GM23338 (cell line): Measurements from ENCODE around the gene TAF11. TPM values are rescaled to one million over a fixed set of nuclear protein-coding genes. Genes with fewer than 3 reads are reported as not detected.

Source experiments
- ATAC-seq: fragments of 200-7000 bp; cut with Tn5 transposase; 3 replicates; pipeline ENCODE4 v1.9.1; 2020
- DNase-seq: peaks from one replicate; pipeline ENCODE4 v3.0.0-alpha.2; 2015; ENCODE audit warnings: low spot score
- H2AFZ ChIP-seq: fragments of 200-600 bp; sonication (generic); 2 replicates; pipeline ENCODE4 v1.8.0; 2016; ENCODE audit warnings: antibody characterized with exemption, mild to moderate bottlenecking, moderate library complexity
- H3F3A ChIP-seq: fragments of 200-600 bp; sonication (generic); replicated peaks from 2 replicates; pipeline ENCODE4 v1.8.0; 2017; ENCODE audit warnings: antibody characterized with exemption, mixed run types, low read depth
- H3K27ac ChIP-seq: fragments of 200-600 bp; sonication (generic); 2 replicates; pipeline ENCODE4 v1.6.1; 2016; ENCODE audit warnings: low read depth
- H3K27me3 ChIP-seq: fragments of 200-600 bp; sonication (generic); 2 replicates; pipeline ENCODE4 v1.8.0; 2016; ENCODE audit warnings: mild to moderate bottlenecking, mixed run types, moderate library complexity; ENCODE audit not compliant: insufficient read depth
- H3K36me3 ChIP-seq: fragments of 200-600 bp; sonication (generic); 2 replicates; pipeline ENCODE4 v1.8.0; 2016; ENCODE audit warnings: mild to moderate bottlenecking; ENCODE audit not compliant: insufficient read depth
- H3K4me1 ChIP-seq: fragments of 200-600 bp; sonication (generic); 2 replicates; pipeline ENCODE4 v1.8.0; 2016; ENCODE audit warnings: mild to moderate bottlenecking, moderate library complexity; ENCODE audit not compliant: insufficient read depth
- H3K4me2 ChIP-seq: fragments of 200-600 bp; sonication (generic); 2 replicates; pipeline ENCODE4 v1.7.1; 2017; ENCODE audit warnings: mixed run types
- H3K4me3 ChIP-seq: fragments of 200-600 bp; sonication (generic); 2 replicates; pipeline ENCODE4 v1.6.1; 2016; ENCODE audit warnings: mixed run types
- H3K79me2 ChIP-seq: fragments of 200-600 bp; sonication (generic); replicated peaks from 2 replicates; pipeline ENCODE4 v1.8.0; 2017; ENCODE audit warnings: mild to moderate bottlenecking; ENCODE audit not compliant: insufficient read depth
- H3K9me2 ChIP-seq: fragments of 200-600 bp; sonication (generic); 2 replicates; pipeline ENCODE4 v1.8.0; 2017; ENCODE audit not compliant: insufficient read depth
- H4K20me1 ChIP-seq: fragments of 200-600 bp; sonication (generic); replicated peaks from 2 replicates; pipeline ENCODE4 v1.8.0; 2017; ENCODE audit warnings: mild to moderate bottlenecking; ENCODE audit not compliant: insufficient read depth
- H3K27ac Mint-ChIP-seq: 2 replicates; pipeline ENCODE4 v1.8.0; 2020; ENCODE audit warnings: inconsistent platforms, mild to moderate bottlenecking, moderate library complexity, mixed read lengths
- H3K27me3 Mint-ChIP-seq: 3 replicates; pipeline ENCODE4 v1.8.0; 2022; ENCODE audit warnings: low read depth, mild to moderate bottlenecking, moderate library complexity, mixed read lengths, inconsistent platforms; ENCODE audit not compliant: insufficient read depth, poor library complexity
- H3K36me3 Mint-ChIP-seq: 3 replicates; pipeline ENCODE4 v1.8.0; 2021; ENCODE audit warnings: low read depth, mild to moderate bottlenecking, inconsistent platforms, moderate library complexity, mixed read lengths
- H3K4me1 Mint-ChIP-seq: 3 replicates; pipeline ENCODE4 v1.8.0; 2020; ENCODE audit warnings: mild to moderate bottlenecking, inconsistent platforms, mixed read lengths
- H3K4me3 Mint-ChIP-seq: 3 replicates; pipeline ENCODE4 v1.8.0; 2021; ENCODE audit warnings: moderate library complexity, mild to moderate bottlenecking, inconsistent platforms, mixed read lengths
- H3K9me3 Mint-ChIP-seq: 3 replicates; pipeline ENCODE4 v1.8.0; 2020; ENCODE audit warnings: moderate library complexity, mild to moderate bottlenecking, inconsistent platforms, mixed read lengths
- CREB1 ChIP-seq: fragments of 250-450 bp; sonication (Bioruptor Pico); IDR thresholded peaks from 2 replicates; pipeline ENCODE4 v1.5.0; 2020; ENCODE audit warnings: low read depth, mild to moderate bottlenecking, moderate library complexity
- CTCF ChIP-seq, 2 experiments: fragments of 200-600 bp in 1 of 2; sonication (generic) in 1 of 2; conservative IDR thresholded peaks; 2 replicates each; pipeline versions ENCODE4 v1.5.1 to v1.6.1; 2016 to 2017; ENCODE audit warnings: antibody characterized with exemption in 2 of 2, low read depth in 2 of 2, mild to moderate bottlenecking in 2 of 2, moderate library complexity in 1 of 2
- ETS1 ChIP-seq: IDR thresholded peaks from 2 replicates; pipeline ENCODE4 v1.6.1; 2016; ENCODE audit warnings: antibody characterized with exemption
- EZH2 ChIP-seq: fragments of 200-600 bp; sonication (generic); IDR thresholded peaks from one replicate; pipeline ENCODE4 v1.8.0; 2017; ENCODE audit warnings: antibody characterized with exemption, mild to moderate bottlenecking, low read depth; ENCODE audit not compliant: unreplicated experiment
- EZH2phosphoT487 ChIP-seq: fragments of 200-600 bp; sonication (generic); IDR thresholded peaks from one replicate; pipeline ENCODE4 v1.8.1; 2018; ENCODE audit warnings: antibody characterized with exemption; ENCODE audit not compliant: unreplicated experiment
- JUNB ChIP-seq: IDR thresholded peaks from one replicate; pipeline ENCODE4 v1.6.1; 2016; ENCODE audit warnings: antibody characterized with exemption; ENCODE audit not compliant: unreplicated experiment
- NANOG ChIP-seq: IDR thresholded peaks from 2 replicates; pipeline ENCODE4 v1.6.1; 2016; ENCODE audit warnings: antibody characterized with exemption, borderline replicate concordance
- POLR2AphosphoS5 ChIP-seq: IDR thresholded peaks from 2 replicates; pipeline ENCODE4 v1.6.1; 2016; ENCODE audit warnings: antibody characterized with exemption, low read depth
- REST ChIP-seq: IDR thresholded peaks from one replicate; pipeline ENCODE4 v1.6.1; 2018; ENCODE audit warnings: antibody characterized with exemption; ENCODE audit not compliant: unreplicated experiment
- STAT1 ChIP-seq: IDR thresholded peaks from one replicate; pipeline ENCODE4 v1.6.1; 2016; ENCODE audit warnings: antibody characterized with exemption; ENCODE audit not compliant: unreplicated experiment
- ZNF114 ChIP-seq: fragments of 250-450 bp; sonication (Bioruptor Pico); IDR thresholded peaks from 2 replicates; pipeline ENCODE4 v1.5.0; 2020; ENCODE audit warnings: mild to moderate bottlenecking, moderate library complexity
- ZNF331 ChIP-seq: fragments of 250-450 bp; sonication (Bioruptor Pico); IDR thresholded peaks from 2 replicates; pipeline ENCODE4 v1.5.0; 2020; ENCODE audit warnings: low read depth, mild to moderate bottlenecking, moderate library complexity
- ZNF462 ChIP-seq: fragments of 250-450 bp; sonication (Bioruptor Pico); IDR thresholded peaks from 2 replicates; pipeline ENCODE4 v1.5.0; 2020; ENCODE audit warnings: mild to moderate bottlenecking, moderate library complexity
- polyA plus RNA-seq: library from polyadenylated mRNA; unstranded; fragments of >200 nt; fragmentation: Nextera tagmentation; extraction: Ambion mirVana; gene quantifications from 2 replicates; pipeline ENCODE4 v1.2.1, GENCODE V29; 2016
- total RNA-seq: library from RNA; depleted of rRNA; stranded (reverse); fragments of >200 nt; shearing (Covaris generic); gene quantifications from 2 replicates; pipeline ENCODE4 v1.2.3, GENCODE V29; 2014

Gene TAF11
- total and polyA plus RNA-seq, 2 experiments from 2014 or later: 51.1 to 65.3 TPM

GRCh38 chr6:34929241-34929978 is 41.6 kb upstream of the TAF11 start:
- H3K36me3 ChIP-seq: no peaks in the 10 kb centered on the region
- no peak for ATAC-seq
- no peak overlapping the region for H3K27ac ChIP-seq
- Mint-ChIP-seq H3K27me3 (no peaks in the 10 kb centered on the region), H3K36me3 (no peaks in the 10 kb centered on the region), H3K9me3 (no peaks in the 10 kb centered on the region), H3K4me1 (peaks cover 35% of the 10 kb centered on the region), H3K27ac (no peak overlapping the region), H3K4me3 (no peak overlapping the region)
- peaks cover 20% of the 10 kb centered on the region for H3K4me1 ChIP-seq
- DNase-seq: no peak
- no peaks in the 10 kb centered on the region for H3K27me3 ChIP-seq
- peaks cover 48% of the 10 kb centered on the region for H4K20me1 ChIP-seq
- no peak overlapping the region for H3K4me3 ChIP-seq
- H3K4me2 ChIP-seq: no peak overlapping the region
- no peaks in the 10 kb centered on the region for H3F3A ChIP-seq
- no peaks in the 10 kb centered on the region for H3K9me2 ChIP-seq
- TF ChIP-seq JUNB: no peak
- no peak for TF ChIP-seq ZNF331 (CRISPR knock-in tag)
- TF ChIP-seq CTCF (conservative IDR thresholded peaks at IDR 0.05; ENCODE audit: low read depth in 2 of 2): no peak
- TF ChIP-seq EZH2: no peak
- TF ChIP-seq ZNF114 (CRISPR knock-in tag): no peak
- no peak for TF ChIP-seq REST
- TF ChIP-seq NANOG: no peak
- TF ChIP-seq ZNF462 (CRISPR knock-in tag): no peak
- TF ChIP-seq EZH2phosphoT487: no peak
- TF ChIP-seq STAT1: no peak
- no peak for TF ChIP-seq POLR2AphosphoS5
- no peak for TF ChIP-seq ETS1
- TF ChIP-seq CREB1 (CRISPR knock-in tag): no peak
- H3K79me2 ChIP-seq: peaks cover 41% of the 10 kb centered on the region
- no peak overlapping the region for H2AFZ ChIP-seq
